Dermis microvascular lymphatic vessel endothelial cell (primary cell): Measurements from ENCODE around the gene PIGR. TPM values are rescaled to one million over a fixed set of nuclear protein-coding genes. Genes with fewer than 3 reads are reported as not detected.

Source experiments
- DNase-seq, 2 donors: peaks; one replicate each; pipeline versions ENCODE4 v3.0.0 to v3.0.0-alpha.2; 2010; ENCODE audit warnings: low read depth in 2 of 2
- total RNA-seq: library from RNA; depleted of rRNA; stranded (reverse); fragments of >200 nt; gene quantifications from 2 replicates; pipeline ENCODE4 v1.2.1, GENCODE V29; 2014

PIGR gene
- total RNA-seq, 1 donor from 2014 or later, result not detected

GRCh38 chr1:206935491-206936067 lies 10.7 kb downstream of the PIGR start:
- peak; percentile 11 to 41 for DNase-seq

- DNase-seq, result peak in 1 of 2 donors; percentile 29
Measured at GRCh38 chr1:206933333-206933945, 12.8 kb downstream of the PIGR start.

- no peak for DNase-seq
Measured at GRCh38 chr1:206932177-206932576, 14.1 kb downstream of the PIGR start.

GRCh38 chr1:206931709-206932108 lies 14.6 kb downstream of the PIGR start:
- DNase-seq, result no peak

GRCh38 chr1:206930210-206930798 lies 16.0 kb downstream of the PIGR start:
- no peak for DNase-seq

GRCh38 chr1:206929524-206929923 lies 16.7 kb downstream of the PIGR start:
- DNase-seq, result no peak

GRCh38 chr1:206926286-206926685 lies 20.0 kb downstream of the PIGR start:
- no peak for DNase-seq

- DNase-seq, result no peak
Measured at GRCh38 chr1:206925106-206925736, 21.0 kb downstream of the PIGR start.

- DNase-seq, result no peak
Measured at GRCh38 chr1:206924592-206925105, 21.6 kb downstream of the PIGR start.

- DNase-seq, result peak in 1 of 2 donors; percentile 2
Measured at GRCh38 chr1:206923961-206924557, 22.2 kb downstream of the PIGR start.

GRCh38 chr1:206923009-206923960 lies 23.0 kb downstream of the PIGR start:
- DNase-seq, result no peak

GRCh38 chr1:206922524-206922923 lies 23.7 kb downstream of the PIGR start:
- no peak for DNase-seq

GRCh38 chr1:206921772-206922265 lies 24.4 kb downstream of the PIGR start, which contains the start of gene FCMR:
Gene FCMR (minus strand): TSS chr1:206921941. CDS start chr1:206921854, 87 bp downstream.
- DNase-seq, result no peak

- DNase-seq, result no peak
Measured at GRCh38 chr1:206918076-206918475, 28.2 kb downstream of the PIGR start.

- DNase-seq, result no peak
Measured at GRCh38 chr1:206916000-206916709, 30.1 kb downstream of the PIGR start.

GRCh38 chr1:206915030-206915735 lies 31.1 kb downstream of the PIGR start:
- no peak for DNase-seq

- no peak for DNase-seq
Measured at GRCh38 chr1:206913766-206914537, 32.3 kb downstream of the PIGR start.

GRCh38 chr1:206912445-206913095 lies 33.7 kb downstream of the PIGR start:
- peak; percentile 68 to 77 for DNase-seq
